Mammary epithelial cell (primary cell): Measurements from ENCODE around the gene ZNF41.
"Not testable (repeated sequence)": the region's sequence is repeated elsewhere in the genome, so short reads cannot be mapped to it uniquely, and the experiment has no call there.

Experiments
- CTCF ChIP-seq, 2 donors: IDR thresholded peaks in 1 of 2; conservative IDR thresholded peaks in 1 of 2; 2 replicates each; pipeline ENCODE4 v1.5.1; 2011 to 2012; ENCODE audit warnings: inconsistent platforms in 2 of 2, low read length in 2 of 2, mild to moderate bottlenecking in 2 of 2, control low read depth in 1 of 2, low read depth in 1 of 2; ENCODE audit not compliant: insufficient read depth in 1 of 2; ENCODE audit errors: extremely low read depth in 1 of 2
- EZH2 ChIP-seq: IDR thresholded peaks from 2 replicates; pipeline ENCODE4 v1.6.1; 2012; ENCODE audit warnings: low read length, inconsistent platforms, borderline replicate concordance

GRCh38 chrX:47512383-47512782, 29.4 kb upstream of the ZNF41 start:
- TF ChIP-seq CTCF (conservative IDR thresholded peaks at IDR 0.05 in 1 of 2, IDR thresholded peaks at IDR 0.05 in 1 of 2; ENCODE audit: extremely low read depth in 1 of 2, insufficient read depth in 1 of 2, low read depth in 1 of 2, low read length in 2 of 2); EZH2: not testable (repeated sequence)
